Measurements from ENCODE around the gene HAT1.

DNA sequence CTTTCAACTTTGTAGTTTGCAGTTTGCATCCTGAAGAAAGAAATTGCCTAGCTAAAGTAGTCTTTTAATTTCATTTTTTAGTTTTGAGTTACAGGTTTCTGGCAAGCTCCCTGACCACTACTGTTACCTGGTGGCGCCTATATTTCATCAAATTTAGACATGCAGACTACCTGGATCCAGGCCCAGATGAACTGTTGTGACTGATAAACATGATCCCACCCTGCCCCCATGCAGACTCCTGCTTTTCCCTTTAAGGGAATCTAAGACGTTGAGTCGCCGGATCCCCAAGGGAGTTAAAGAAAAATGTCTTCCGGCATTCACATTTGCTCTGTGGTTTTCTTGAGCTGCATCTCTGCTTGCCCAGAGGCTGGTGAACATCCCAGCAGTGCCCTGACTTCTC is 99.7 kb downstream of the HAT1 start:
- TF ChIP-seq, protein P1, sequence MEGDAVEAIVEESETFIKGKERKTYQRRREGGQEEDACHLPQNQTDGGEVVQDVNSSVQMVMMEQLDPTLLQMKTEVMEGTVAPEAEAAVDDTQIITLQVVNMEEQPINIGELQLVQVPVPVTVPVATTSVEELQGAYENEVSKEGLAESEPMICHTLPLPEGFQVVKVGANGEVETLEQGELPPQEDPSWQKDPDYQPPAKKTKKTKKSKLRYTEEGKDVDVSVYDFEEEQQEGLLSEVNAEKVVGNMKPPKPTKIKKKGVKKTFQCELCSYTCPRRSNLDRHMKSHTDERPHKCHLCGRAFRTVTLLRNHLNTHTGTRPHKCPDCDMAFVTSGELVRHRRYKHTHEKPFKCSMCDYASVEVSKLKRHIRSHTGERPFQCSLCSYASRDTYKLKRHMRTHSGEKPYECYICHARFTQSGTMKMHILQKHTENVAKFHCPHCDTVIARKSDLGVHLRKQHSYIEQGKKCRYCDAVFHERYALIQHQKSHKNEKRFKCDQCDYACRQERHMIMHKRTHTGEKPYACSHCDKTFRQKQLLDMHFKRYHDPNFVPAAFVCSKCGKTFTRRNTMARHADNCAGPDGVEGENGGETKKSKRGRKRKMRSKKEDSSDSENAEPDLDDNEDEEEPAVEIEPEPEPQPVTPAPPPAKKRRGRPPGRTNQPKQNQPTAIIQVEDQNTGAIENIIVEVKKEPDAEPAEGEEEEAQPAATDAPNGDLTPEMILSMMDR (IDR thresholded peaks at IDR 0.05), result no peak
- TF ChIP-seq POLR2A (IDR thresholded peaks at IDR 0.05), result no peak

Measured in ovary (tissue), 3 donors.